Neural crest cell (in vitro differentiated cells): ENCODE data around the gene COMTD1. TPM values are rescaled to one million over a fixed set of nuclear protein-coding genes. Genes with fewer than 3 reads are reported as not detected.
A peak's percentile ranks its signal among the peaks of the same experiment; 100 is the strongest.

Experiments
- DNase-seq: peaks from one replicate; pipeline ENCODE4 v3.0.0; 2021; ENCODE audit warnings: low read depth, mixed read lengths, low spot score
- H3K27ac Mint-ChIP-seq: one replicate; pipeline ENCODE4 v1.8.0; 2021; ENCODE audit warnings: mild to moderate bottlenecking, mixed read lengths; ENCODE audit not compliant: unreplicated experiment
- H3K27me3 Mint-ChIP-seq: 2 replicates; pipeline ENCODE4 v1.8.0; 2021; ENCODE audit warnings: low read depth, mild to moderate bottlenecking, mixed read lengths
- H3K36me3 Mint-ChIP-seq: 2 replicates; pipeline ENCODE4 v1.8.0; 2021; ENCODE audit warnings: low read depth, mild to moderate bottlenecking, mixed read lengths
- H3K4me1 Mint-ChIP-seq: 2 replicates; pipeline ENCODE4 v1.8.0; 2021; ENCODE audit warnings: mixed read lengths
- H3K4me3 Mint-ChIP-seq: one replicate; pipeline ENCODE4 v1.8.0; 2021; ENCODE audit warnings: mild to moderate bottlenecking, mixed read lengths
- H3K9me3 Mint-ChIP-seq: 2 replicates; pipeline ENCODE4 v1.8.0; 2021; ENCODE audit warnings: mixed read lengths
- total RNA-seq: library from RNA; stranded (reverse); gene quantifications from 2 replicates; pipeline ENCODE4 v1.2.1, GENCODE V29; 2021
- TF ChIP-seq, protein P1 (sequence below): fragments of 200-600 bp; sonication (generic); conservative IDR thresholded peaks from 2 replicates; pipeline ENCODE4 v1.5.0; 2021; ENCODE audit warnings: antibody characterized with exemption, mild to moderate bottlenecking

The COMTD1 gene
- total RNA-seq, 1 donor from 2014 or later: 4.7 TPM

DNA sequence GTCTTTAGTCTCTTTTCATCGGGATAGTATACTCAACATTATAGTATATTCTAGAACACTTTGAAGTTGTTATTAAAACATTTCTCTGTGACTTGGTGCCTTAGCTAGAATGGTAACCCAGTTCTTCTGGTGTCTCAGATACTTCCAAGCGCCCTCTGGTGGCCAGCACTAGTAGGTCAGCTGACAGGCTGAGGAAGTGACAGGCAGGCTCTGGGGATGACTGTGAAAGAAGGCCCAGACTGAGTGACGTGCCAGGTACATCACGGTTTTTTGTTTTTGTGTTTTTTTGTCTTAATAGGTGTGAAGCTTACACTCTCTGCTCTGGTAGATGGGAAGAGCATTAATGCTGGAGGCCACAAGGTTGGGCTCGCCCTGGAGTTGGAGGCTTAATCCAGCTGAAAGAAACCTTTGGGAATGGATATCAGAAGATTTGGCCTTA is 5.1 kb downstream of the COMTD1 start:
- DNase-seq: peak; percentile 88
- no peaks in the 10 kb centered on the region for H3K9me3 Mint-ChIP-seq
- H3K4me3 Mint-ChIP-seq: peak overlapping the region; percentile 56
- peaks cover 25% of the 10 kb centered on the region for H3K4me1 Mint-ChIP-seq
- H3K36me3 Mint-ChIP-seq: peaks cover 15% of the 10 kb centered on the region
- TF ChIP-seq, protein P1, sequence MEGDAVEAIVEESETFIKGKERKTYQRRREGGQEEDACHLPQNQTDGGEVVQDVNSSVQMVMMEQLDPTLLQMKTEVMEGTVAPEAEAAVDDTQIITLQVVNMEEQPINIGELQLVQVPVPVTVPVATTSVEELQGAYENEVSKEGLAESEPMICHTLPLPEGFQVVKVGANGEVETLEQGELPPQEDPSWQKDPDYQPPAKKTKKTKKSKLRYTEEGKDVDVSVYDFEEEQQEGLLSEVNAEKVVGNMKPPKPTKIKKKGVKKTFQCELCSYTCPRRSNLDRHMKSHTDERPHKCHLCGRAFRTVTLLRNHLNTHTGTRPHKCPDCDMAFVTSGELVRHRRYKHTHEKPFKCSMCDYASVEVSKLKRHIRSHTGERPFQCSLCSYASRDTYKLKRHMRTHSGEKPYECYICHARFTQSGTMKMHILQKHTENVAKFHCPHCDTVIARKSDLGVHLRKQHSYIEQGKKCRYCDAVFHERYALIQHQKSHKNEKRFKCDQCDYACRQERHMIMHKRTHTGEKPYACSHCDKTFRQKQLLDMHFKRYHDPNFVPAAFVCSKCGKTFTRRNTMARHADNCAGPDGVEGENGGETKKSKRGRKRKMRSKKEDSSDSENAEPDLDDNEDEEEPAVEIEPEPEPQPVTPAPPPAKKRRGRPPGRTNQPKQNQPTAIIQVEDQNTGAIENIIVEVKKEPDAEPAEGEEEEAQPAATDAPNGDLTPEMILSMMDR: peak; percentile 94
- no peak overlapping the region for H3K27ac Mint-ChIP-seq
- no peaks in the 10 kb centered on the region for H3K27me3 Mint-ChIP-seq

DNA sequence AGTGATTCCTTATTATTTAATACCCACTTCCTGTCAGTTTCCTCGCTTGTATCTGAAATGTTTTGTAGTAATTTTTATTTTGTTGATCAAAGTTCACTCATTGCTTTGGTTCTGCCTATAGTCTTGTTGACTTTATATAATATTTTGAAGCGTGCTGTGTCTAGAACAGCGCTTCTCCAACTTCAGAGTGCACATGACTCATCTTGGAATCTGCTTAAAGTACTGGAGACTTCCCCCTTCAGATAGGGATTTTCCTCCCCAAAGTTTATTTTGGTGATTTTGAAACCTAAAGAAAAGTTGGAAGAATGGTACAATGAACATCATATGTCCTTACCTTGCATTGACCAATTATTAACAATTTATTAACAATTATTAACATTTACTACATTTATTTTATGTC is 5.8 kb downstream of the COMTD1 start:
- H3K36me3 Mint-ChIP-seq: peaks cover 15% of the 10 kb centered on the region
- H3K27me3 Mint-ChIP-seq: no peaks in the 10 kb centered on the region
- no peaks in the 10 kb centered on the region for H3K9me3 Mint-ChIP-seq
- peaks cover 32% of the 10 kb centered on the region for H3K4me1 Mint-ChIP-seq
- no peak for DNase-seq
- TF ChIP-seq, protein P1: no peak
- no peak overlapping the region for H3K27ac Mint-ChIP-seq
- no peak overlapping the region for H3K4me3 Mint-ChIP-seq

DNA sequence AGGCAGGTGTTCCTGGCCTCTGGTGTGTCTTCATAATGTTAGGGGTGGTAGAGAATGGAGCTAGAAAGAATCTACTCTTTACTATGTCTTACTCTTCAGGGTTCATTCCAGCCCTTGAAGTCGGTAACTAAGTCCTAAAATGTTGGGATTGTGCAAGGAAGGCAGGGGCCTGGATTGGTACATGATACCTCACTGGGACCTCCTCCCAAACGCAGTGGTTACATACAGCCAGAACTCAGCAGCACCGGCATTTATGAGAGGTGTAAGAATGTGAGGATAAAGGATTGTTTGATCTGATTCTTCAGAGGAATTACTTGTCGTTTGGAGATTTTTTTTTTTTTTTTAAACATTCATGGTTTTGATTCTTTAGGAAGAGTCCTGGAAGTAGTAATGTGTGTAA is 6.9 kb downstream of the COMTD1 start:
- Mint-ChIP-seq H3K4me1 (peaks cover 43% of the 10 kb centered on the region), H3K27ac (no peak overlapping the region), H3K4me3 (no peak overlapping the region), H3K9me3 (no peaks in the 10 kb centered on the region), H3K27me3 (no peaks in the 10 kb centered on the region), H3K36me3 (peaks cover 15% of the 10 kb centered on the region)
- TF ChIP-seq, protein P1: no peak
- DNase-seq: no peak

DNA sequence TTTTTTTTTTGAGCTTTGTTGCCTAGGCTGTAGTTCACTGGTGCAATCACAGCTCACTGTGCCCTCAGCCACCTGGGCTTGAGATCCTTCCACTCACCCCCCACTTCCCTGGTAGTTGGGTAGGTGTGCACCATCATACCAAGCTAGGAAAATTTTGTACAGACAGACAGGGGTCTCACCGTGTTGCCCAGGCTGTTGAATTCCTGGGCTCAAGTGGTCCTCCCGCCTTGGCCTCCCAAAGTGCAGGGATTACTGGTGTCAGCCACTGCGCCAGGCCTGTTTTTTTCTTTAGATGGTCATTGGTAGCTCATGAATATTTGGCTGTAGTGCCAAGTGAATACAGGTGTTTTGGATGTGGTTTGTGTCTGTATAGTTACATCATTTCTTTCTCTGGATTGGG is 7.5 kb downstream of the COMTD1 start:
- DNase-seq: no peak
- H3K9me3 Mint-ChIP-seq: no peaks in the 10 kb centered on the region
- no peak overlapping the region for H3K4me3 Mint-ChIP-seq
- TF ChIP-seq, protein P1: no peak
- H3K27me3 Mint-ChIP-seq: no peaks in the 10 kb centered on the region
- peaks cover 40% of the 10 kb centered on the region for H3K4me1 Mint-ChIP-seq
- H3K27ac Mint-ChIP-seq: no peak overlapping the region
- peaks cover 15% of the 10 kb centered on the region for H3K36me3 Mint-ChIP-seq

DNA sequence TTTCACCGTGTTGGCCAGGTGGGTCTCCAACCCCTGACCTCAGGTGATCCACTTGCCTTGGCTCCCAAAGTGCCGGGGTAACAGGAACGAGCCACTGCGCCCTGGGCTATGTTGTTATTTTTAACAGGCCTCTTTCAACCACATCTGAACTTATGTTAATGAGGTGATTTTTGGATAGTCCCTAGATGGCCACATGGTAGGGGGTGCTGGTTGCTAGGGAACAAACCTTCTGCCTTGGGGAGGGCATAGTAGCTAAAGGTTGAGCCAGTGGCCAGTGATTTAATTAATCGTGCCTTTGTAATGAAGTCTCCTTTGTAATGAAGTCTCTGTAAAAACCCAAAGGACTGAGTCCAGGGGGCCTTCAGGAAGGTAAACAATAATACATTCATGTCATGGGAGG is 9.1 kb downstream of the COMTD1 start:
- no peaks in the 10 kb centered on the region for H3K27me3 Mint-ChIP-seq
- H3K27ac Mint-ChIP-seq: no peak overlapping the region
- no peaks in the 10 kb centered on the region for H3K9me3 Mint-ChIP-seq
- no peak overlapping the region for H3K4me3 Mint-ChIP-seq
- no peak for DNase-seq
- peaks cover 13% of the 10 kb centered on the region for H3K36me3 Mint-ChIP-seq
- TF ChIP-seq, protein P1: no peak
- peaks cover 39% of the 10 kb centered on the region for H3K4me1 Mint-ChIP-seq

DNA sequence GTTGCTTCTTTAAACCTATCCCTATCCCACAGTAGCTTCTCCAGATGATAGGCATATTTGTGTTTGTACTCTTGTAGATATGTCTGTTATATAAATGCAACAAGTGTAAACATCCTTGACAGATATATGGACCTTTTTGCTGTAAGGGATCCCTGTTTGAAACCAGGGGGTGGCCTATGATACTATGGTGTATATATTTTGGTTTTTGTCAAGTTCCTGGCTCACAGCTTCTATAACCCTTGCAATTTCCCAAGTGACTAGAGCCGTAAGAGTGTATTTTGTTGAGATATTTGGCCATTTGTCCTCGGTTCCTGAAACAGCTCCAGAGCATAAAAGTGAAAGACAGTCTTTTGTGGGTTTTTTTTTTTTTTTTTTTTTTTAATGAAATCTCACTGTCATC is 9.7 kb downstream of the COMTD1 start:
- peaks cover 39% of the 10 kb centered on the region for H3K4me1 Mint-ChIP-seq
- no peaks in the 10 kb centered on the region for H3K27me3 Mint-ChIP-seq
- no peak overlapping the region for H3K4me3 Mint-ChIP-seq
- H3K27ac Mint-ChIP-seq: no peak overlapping the region
- H3K9me3 Mint-ChIP-seq: no peaks in the 10 kb centered on the region
- H3K36me3 Mint-ChIP-seq: peaks cover 12% of the 10 kb centered on the region
- DNase-seq: no peak
- TF ChIP-seq, protein P1: no peak
